IMR-90 (cell line): ENCODE results near the gene INPP5F. TPM values are rescaled to one million over a fixed set of nuclear protein-coding genes. Genes with fewer than 3 reads are reported as not detected.
A peak's percentile ranks its signal among the peaks of the same experiment; 100 is the strongest.

Source experiments
- ATAC-seq: fragments of 200-7000 bp; cut with Tn5 transposase; 2 replicates; pipeline ENCODE4 v1.9.1; 2020; ENCODE audit warnings: low read depth, mild to moderate bottlenecking, moderate library complexity
- BruUV-seq: library from RNA; stranded (reverse); fragments of 400-500 nt; replicated peaks from 2 replicates; lab custom pipeline; 2021; lab: Mats Ljungman, UMichigan
- CTCF ChIA-PET: fragments of 300-600 bp; formaldehyde crosslinking; extraction: SDS; loops from one replicate; lab custom pipeline; 2021; ENCODE audit warnings: antibody characterized with exemption; lab: Yijun Ruan, JAX
- POLR2A ChIA-PET: fragments of 300-600 bp; sonication (Branson Sonifier 250); formaldehyde crosslinking; loops from one replicate; lab custom pipeline; 2022; ENCODE audit warnings: antibody characterized with exemption; ENCODE audit not compliant: unreplicated experiment; lab: Charles Lee
- DNase-seq: peaks from one replicate; pipeline ENCODE4 v3.0.0; 2013
- H2AFZ ChIP-seq: replicated peaks from 2 replicates; pipeline ENCODE3; 2013; ENCODE audit warnings: low read length, mild to moderate bottlenecking; ENCODE audit not compliant: poor library complexity
- H2AK5ac ChIP-seq: 2 replicates; pipeline ENCODE4 v1.6.1; 2013; ENCODE audit warnings: low read depth, low read length, inconsistent platforms
- H2AK9ac ChIP-seq: replicated peaks from 2 replicates; pipeline ENCODE3; 2013; ENCODE audit warnings: mild to moderate bottlenecking, low read depth, low read length, moderate library complexity; ENCODE audit not compliant: poor library complexity
- H2BK120ac ChIP-seq: 2 replicates; pipeline ENCODE4 v1.6.1; 2013; ENCODE audit warnings: low read depth, low read length, inconsistent platforms
- H2BK15ac ChIP-seq: 3 replicates; pipeline ENCODE4 v1.6.1; 2013; ENCODE audit warnings: low read depth, low read length, inconsistent platforms
- H2BK20ac ChIP-seq: 2 replicates; pipeline ENCODE4 v1.6.1; 2013; ENCODE audit warnings: low read depth, mild to moderate bottlenecking, inconsistent platforms, low read length, moderate library complexity
- H2BK5ac ChIP-seq: 2 replicates; pipeline ENCODE4 v1.6.1; 2013; ENCODE audit warnings: mild to moderate bottlenecking, low read depth, low read length, inconsistent platforms; ENCODE audit not compliant: poor library complexity, severe bottlenecking
- H3K14ac ChIP-seq: replicated peaks from 2 replicates; pipeline ENCODE4 v1.6.1; 2013; ENCODE audit warnings: low read depth, low read length, inconsistent platforms
- H3K18ac ChIP-seq: 2 replicates; pipeline ENCODE4 v1.6.1; 2013; ENCODE audit warnings: low read depth, low read length, control low read depth
- H3K23ac ChIP-seq: 2 replicates; pipeline ENCODE4 v1.6.1; 2013; ENCODE audit warnings: low read depth, low read length, inconsistent platforms
- H3K27ac ChIP-seq: 2 replicates; pipeline ENCODE4 v1.5.1; 2013; ENCODE audit warnings: mild to moderate bottlenecking, control low read depth, low read length; ENCODE audit not compliant: insufficient read depth
- H3K27me3 ChIP-seq: 2 replicates; pipeline ENCODE4 v1.6.1; 2013; ENCODE audit warnings: low read length; ENCODE audit not compliant: control insufficient read depth, insufficient read depth
- H3K36me3 ChIP-seq: 2 replicates; pipeline ENCODE4 v1.6.1; 2013; ENCODE audit warnings: low read length, mixed read lengths; ENCODE audit not compliant: control insufficient read depth, insufficient read depth
- H3K4ac ChIP-seq: 2 replicates; pipeline ENCODE4 v1.6.1; 2013; ENCODE audit warnings: low read depth, low read length, inconsistent platforms
- H3K4me1 ChIP-seq: 2 replicates; pipeline ENCODE4 v1.6.1; 2013; ENCODE audit warnings: low read length, mixed read lengths; ENCODE audit not compliant: control insufficient read depth, insufficient read depth
- H3K4me2 ChIP-seq: 2 replicates; pipeline ENCODE4 v1.6.1; 2013; ENCODE audit warnings: low read depth, mild to moderate bottlenecking, control low read depth, low read length, moderate library complexity
- H3K4me3 ChIP-seq: 2 replicates; pipeline ENCODE4 v1.5.1; 2013; ENCODE audit warnings: low read depth, mild to moderate bottlenecking, control low read depth, low read length, moderate library complexity; ENCODE audit not compliant: insufficient read depth
- H3K56ac ChIP-seq: 2 replicates; pipeline ENCODE4 v1.6.1; 2013; ENCODE audit warnings: low read length, inconsistent platforms; ENCODE audit not compliant: insufficient read depth; ENCODE audit errors: extremely low read depth
- H3K79me1 ChIP-seq, 2 experiments: 2 replicates each; pipeline ENCODE4 v1.6.1; 2013; ENCODE audit warnings: low read length in 2 of 2, inconsistent platforms in 1 of 2, low read depth in 1 of 2
- H3K9ac ChIP-seq: 2 replicates; pipeline ENCODE4 v1.6.1; 2013; ENCODE audit warnings: low read depth, low read length, control low read depth
- H3K9me1 ChIP-seq: 2 replicates; pipeline ENCODE4 v1.6.1; 2013; ENCODE audit warnings: low read length, inconsistent platforms; ENCODE audit not compliant: insufficient read depth
- H3K9me3 ChIP-seq: 2 replicates; pipeline ENCODE4 v1.6.1; 2013; ENCODE audit warnings: low read length; ENCODE audit not compliant: control insufficient read depth, insufficient read depth
- H4K20me1 ChIP-seq: 2 replicates; pipeline ENCODE4 v1.6.1; 2013; ENCODE audit warnings: low read length, inconsistent platforms; ENCODE audit not compliant: insufficient read depth
- H4K5ac ChIP-seq: 2 replicates; pipeline ENCODE4 v1.6.1; 2013; ENCODE audit warnings: mild to moderate bottlenecking, low read depth, low read length, control low read depth
- H4K8ac ChIP-seq, 2 experiments: 2 replicates each; pipeline ENCODE4 v1.6.1; 2013; ENCODE audit warnings: low read depth in 2 of 2, low read length in 2 of 2, control low read depth in 1 of 2, inconsistent platforms in 1 of 2
- H4K91ac ChIP-seq: 2 replicates; pipeline ENCODE4 v1.6.1; 2013; ENCODE audit warnings: low read depth, low read length, inconsistent platforms; ENCODE audit not compliant: insufficient read depth
- CEBPB ChIP-seq: IDR thresholded peaks from 2 replicates; pipeline ENCODE4 v1.6.1; 2012; ENCODE audit warnings: low read depth, low read length, improper control_type of control experiment
- SMC3 ChIP-seq: fragments of 150-350 bp; IDR thresholded peaks from 2 replicates; pipeline ENCODE4 v1.6.1; 2016; ENCODE audit warnings: low read depth, mild to moderate bottlenecking, antibody characterized with exemption, low read length, moderate library complexity
- WGBS, 2 experiments: methylation state at CpG; one replicate each; pipeline versions ENCODE4 v1.1.5 to v1.1.7; 2013; ENCODE audit warnings: missing lambda C conversion rate in 2 of 2; ENCODE audit not compliant: insufficient read length in 1 of 2; ENCODE audit errors: extremely low coverage in 2 of 2; 5-methylcytosine and 5-hydroxymethylcytosine counted together
- dilution Hi-C: fragments of 300-500 bp; cut with HindIII; formaldehyde crosslinking; loops from one replicate; pipeline ENCODE4 v1.14.3; 2018; ENCODE audit warnings: low sequenced_read_pairs; ENCODE audit not compliant: unreplicated experiment
- in situ Hi-C: fragments of 300-500 bp; cut with MboI; formaldehyde crosslinking; loops from 3 replicates; pipeline ENCODE4 v1.14.3; 2019; ENCODE audit warnings: low sequenced_read_pairs, inconsistent platforms, mixed read lengths
- intact Hi-C: fragments of 100-400 bp; cut with micrococcal nuclease; formaldehyde crosslinking; loops from 2 replicates; pipeline ENCODE4 v1.10.0; 2022
- polyA plus RNA-seq, 3 experiments: library from polyadenylated mRNA; depleted of rRNA; stranded (reverse); fragments of >200 nt; gene quantifications; 2 replicates each; pipeline ENCODE4 v1.2.3, GENCODE V29; 2012; ENCODE audit warnings: low replicate concordance in 1 of 3
- total RNA-seq: library from RNA; depleted of rRNA; stranded (reverse); fragments of >200 nt; gene quantifications from 2 replicates; pipeline ENCODE4 v1.2.3, GENCODE V29; 2012

Gene INPP5F
- total and polyA plus RNA-seq, 2 of the 4 experiments (the other 2 are of a cell fraction) = 19.0 to 29.6 TPM

DNA sequence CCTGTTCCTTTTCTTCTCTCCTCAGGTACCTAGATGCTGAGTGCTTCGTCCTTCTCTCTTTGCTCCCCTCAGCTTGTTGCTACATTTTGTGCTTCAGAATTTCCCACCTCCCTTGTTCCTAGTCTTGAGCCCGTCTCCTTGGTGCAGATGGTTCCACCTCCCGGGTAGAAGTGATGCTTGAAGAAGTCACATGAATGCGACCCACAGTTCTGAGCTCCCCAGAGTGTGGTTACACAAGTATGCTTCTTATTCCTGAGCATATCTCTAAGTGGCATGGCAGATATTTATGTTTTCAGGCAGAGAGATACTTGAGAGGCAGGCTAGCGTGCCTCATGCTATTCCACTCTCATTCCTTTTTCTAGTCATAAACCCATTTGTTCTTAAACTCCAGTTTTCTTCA lies 34.0 kb downstream of the INPP5F start:
- BruUV-seq = no TSS peak
- dilution Hi-C loops = no loop called here

More for the DNA sequence above, 34.0 kb downstream of the INPP5F start:
- intact Hi-C loops = loop anchor here (5.0 to 10.0 kb wide), 2 partner anchors 52 to 975 kb away; no protein-coding TSS in a partner anchor
- DNase-seq (peak; percentile 47), ATAC-seq (peak; percentile 42; the same call in 1 of the 2 replicates)
- H3K9me3 ChIP-seq = no peaks in the 10 kb centered on the region
- in situ Hi-C loops = no loop called here
- H2BK20ac ChIP-seq = peak overlapping the region; percentile 80
- no peak overlapping the region for H3K4me2 ChIP-seq
- H2BK120ac ChIP-seq = peak overlapping the region; percentile 89
- H4K91ac ChIP-seq = peak overlapping the region; percentile 45
- H3K9me1 ChIP-seq = peaks cover 12% of the 10 kb centered on the region
- no peaks in the 10 kb centered on the region for H3K27me3 ChIP-seq
- H3K14ac ChIP-seq = no peak overlapping the region; the same call in 1 of the 2 replicates
- no peak overlapping the region for H2AK9ac ChIP-seq
- no peak overlapping the region for H2AFZ ChIP-seq
- TF ChIP-seq SMC3 (no peak), CEBPB (no peak)
- no CpG with 5 or more reads among the region's 5 CpGs for WGBS, 2 experiments
- peak overlapping the region; percentile 16; the same call in 1 of the 2 replicates for H2AK5ac ChIP-seq
- ChIA-PET POLR2A (no interaction called here), CTCF (interaction anchor here (0.6 to 2.9 kb wide), 4 partner anchors 9 to 271 kb away, joined by 3 to 19 read pairs (median 8); no protein-coding TSS in a partner anchor)
- H4K8ac ChIP-seq = peak overlapping the region in 1 of 2 experiments; percentile 43; a peak in 2 of 4 replicates
- H3K18ac ChIP-seq = peak overlapping the region; percentile 93
- peaks cover 16% of the 10 kb centered on the region for H3K4me1 ChIP-seq
- H3K79me1 ChIP-seq = peaks cover 7 to 32% of the 10 kb centered on the region in 2 experiments; a peak in 3 of 4 replicates
- H4K5ac ChIP-seq = peak overlapping the region; percentile 46; the same call in 1 of the 2 replicates
- H2BK15ac ChIP-seq = peak overlapping the region; percentile 66; the same call in 2 of the 3 replicates
- H3K4ac ChIP-seq = peak overlapping the region; percentile 76
- H2BK5ac ChIP-seq = peak overlapping the region; percentile 92
- peak overlapping the region; percentile 46; the same call in 1 of the 2 replicates for H3K27ac ChIP-seq
- H3K23ac ChIP-seq = no peak overlapping the region
- H3K56ac ChIP-seq = no peak overlapping the region
- H3K9ac ChIP-seq = no peak overlapping the region
- H3K4me3 ChIP-seq = no peak overlapping the region
- no peaks in the 10 kb centered on the region for H4K20me1 ChIP-seq
- no peaks in the 10 kb centered on the region for H3K36me3 ChIP-seq
